GM06990 (cell line): ENCODE results near the gene OR2AT4.

Experiments
- DNase-seq: peaks from one replicate; pipeline ENCODE4 v3.0.0-alpha.2; 2011; ENCODE audit not compliant: insufficient read length; ENCODE audit errors: extremely low read depth
- H3K27me3 ChIP-seq: replicated peaks from 2 replicates; pipeline ENCODE4 v1.6.0; 2011; ENCODE audit warnings: low read length; ENCODE audit not compliant: control insufficient read depth, insufficient read depth
- H3K36me3 ChIP-seq: 2 replicates; pipeline ENCODE4 v1.5.1; 2011; ENCODE audit warnings: low read length; ENCODE audit not compliant: control insufficient read depth, insufficient read depth
- H3K4me3 ChIP-seq: replicated peaks from 2 replicates; pipeline ENCODE4 v1.5.1; 2011; ENCODE audit warnings: low read depth, mild to moderate bottlenecking, control low read depth, low read length
- CTCF ChIP-seq: IDR thresholded peaks from 2 replicates; pipeline ENCODE4 v1.5.1; 2011; ENCODE audit warnings: low read length, control low read depth, mild to moderate bottlenecking, inconsistent platforms; ENCODE audit not compliant: insufficient read depth, poor library complexity, severe bottlenecking

OR2AT4 gene

GRCh38 chr11:75096456-75097172 lies at the start of gene OR2AT4:
OR2AT4 (minus strand) TSS chr11:75096876.
- Histone ChIP-seq H3K27me3 (no peaks in the 10 kb centered on the region), H3K4me3 (no peak within 1 kb of the TSS), H3K36me3 (no peaks in the 10 kb centered on the region)
- no peak for TF ChIP-seq CTCF
- DNase-seq = no peak

GRCh38 chr11:75145972-75146519 lies 49.4 kb upstream of the OR2AT4 start:
- no peak overlapping the region for H3K4me3 ChIP-seq
- no peak for TF ChIP-seq CTCF
- no peaks in the 10 kb centered on the region; the same call in none of the 2 replicates for H3K27me3 ChIP-seq
- no peaks in the 10 kb centered on the region for H3K36me3 ChIP-seq
- DNase-seq = no peak

- Histone ChIP-seq H3K36me3 (no peaks in the 10 kb centered on the region), H3K27me3 (no peaks in the 10 kb centered on the region; the same call in none of the 2 replicates), H3K4me3 (no peak overlapping the region)
- TF ChIP-seq CTCF = no peak
- DNase-seq = no peak
Measured at GRCh38 chr11:75145196-75145971, 48.7 kb upstream of the OR2AT4 start.

GRCh38 chr11:75144716-75145014 lies 48.0 kb upstream of the OR2AT4 start:
- no peak for DNase-seq
- TF ChIP-seq CTCF = no peak
- Histone ChIP-seq H3K36me3 (no peaks in the 10 kb centered on the region), H3K4me3 (no peak overlapping the region), H3K27me3 (no peaks in the 10 kb centered on the region; the same call in none of the 2 replicates)

GRCh38 chr11:75143420-75143731 lies 46.7 kb upstream of the OR2AT4 start:
- Histone ChIP-seq H3K4me3 (no peak overlapping the region), H3K27me3 (no peaks in the 10 kb centered on the region; the same call in none of the 2 replicates), H3K36me3 (no peaks in the 10 kb centered on the region)
- no peak for TF ChIP-seq CTCF
- DNase-seq = no peak
